PC-9 (cell line): ENCODE data around the gene INAVA. TPM values are rescaled to one million over a fixed set of nuclear protein-coding genes. Genes with fewer than 3 reads are reported as not detected.

Experiments
- Bru-seq: library from RNA; stranded (reverse); fragments of 400-500 nt; gene quantifications from one replicate; lab custom pipeline; 2021; lab: Mats Ljungman, UMichigan
- BruChase-seq, 2 experiments: library from RNA; stranded (reverse); fragments of 400-500 nt; gene quantifications; one replicate each; lab custom pipeline; 2021; lab: Mats Ljungman, UMichigan
- BruUV-seq: library from RNA; stranded (reverse); fragments of 400-500 nt; replicated peaks from 2 replicates; lab custom pipeline; 2021; lab: Mats Ljungman, UMichigan
- CTCF ChIA-PET: fragments of 300-600 bp; sonication (Branson Sonifier 250); formaldehyde crosslinking; loops from one replicate; lab custom pipeline; 2022; ENCODE audit warnings: antibody characterized with exemption; lab: Charles Lee
- POLR2A ChIA-PET: fragments of 300-600 bp; sonication (Branson Sonifier 250); formaldehyde crosslinking; loops from one replicate; lab custom pipeline; 2022; ENCODE audit warnings: antibody characterized with exemption; ENCODE audit not compliant: unreplicated experiment; lab: Charles Lee
- DNase-seq, 2 experiments: peaks; one replicate each; pipeline versions ENCODE4 v3.0.0 to v3.0.0-alpha.2; 2015 to 2022; ENCODE audit warnings: mixed read lengths in 1 of 2
- H2AFZ ChIP-seq: fragments of 200-600 bp; sonication (generic); 2 replicates; pipeline ENCODE4 v1.8.1; 2017; ENCODE audit warnings: antibody characterized with exemption
- H3F3A ChIP-seq: fragments of 200-600 bp; sonication (generic); 2 replicates; pipeline ENCODE4 v1.8.1; 2017; ENCODE audit warnings: antibody characterized with exemption, mild to moderate bottlenecking, low read depth; ENCODE audit not compliant: insufficient read depth
- H3K27ac ChIP-seq: fragments of 200-600 bp; sonication (generic); 2 replicates; pipeline ENCODE4 v1.6.1; 2016; ENCODE audit warnings: mixed run types
- H3K27me3 ChIP-seq: fragments of 200-600 bp; sonication (generic); 2 replicates; pipeline ENCODE4 v1.6.1; 2016; ENCODE audit warnings: low read depth, mixed run types; ENCODE audit not compliant: insufficient read depth
- H3K36me3 ChIP-seq: fragments of 200-600 bp; sonication (generic); 2 replicates; pipeline ENCODE4 v1.6.1; 2016; ENCODE audit warnings: low read depth, mixed run types
- H3K4me1 ChIP-seq: fragments of 200-600 bp; sonication (generic); replicated peaks from 2 replicates; pipeline ENCODE4 v1.6.1; 2016; ENCODE audit warnings: mixed run types; ENCODE audit not compliant: insufficient read depth
- H3K4me2 ChIP-seq: fragments of 200-600 bp; sonication (generic); 2 replicates; pipeline ENCODE4 v1.6.1; 2017; ENCODE audit warnings: mixed run types
- H3K4me3 ChIP-seq: fragments of 200-600 bp; sonication (generic); 2 replicates; pipeline ENCODE4 v1.6.1; 2016; ENCODE audit warnings: mixed run types
- H3K79me2 ChIP-seq: fragments of 200-600 bp; sonication (generic); 2 replicates; pipeline ENCODE4 v1.6.1; 2017; ENCODE audit warnings: low read depth, mixed run types
- H3K9me2 ChIP-seq: fragments of 200-600 bp; sonication (generic); 2 replicates; pipeline ENCODE4 v1.8.1; 2017; ENCODE audit warnings: mild to moderate bottlenecking; ENCODE audit not compliant: insufficient read depth
- H3K9me3 ChIP-seq: fragments of 200-600 bp; sonication (generic); 2 replicates; pipeline ENCODE4 v1.8.1; 2016; ENCODE audit warnings: low read depth; ENCODE audit not compliant: insufficient read depth
- H4K20me1 ChIP-seq: fragments of 200-600 bp; sonication (generic); 2 replicates; pipeline ENCODE4 v1.8.1; 2017; ENCODE audit not compliant: insufficient read depth
- EZH2 ChIP-seq: fragments of 200-600 bp; sonication (generic); IDR thresholded peaks from 2 replicates; pipeline ENCODE4 v1.8.0; 2017; ENCODE audit warnings: antibody characterized with exemption, low read depth
- intact Hi-C: fragments of 100-400 bp; cut with micrococcal nuclease; formaldehyde crosslinking; loops from one replicate; pipeline ENCODE4 v1.10.0; 2022; ENCODE audit not compliant: unreplicated experiment
- long read RNA-seq: library from polyadenylated mRNA; stranded (forward); transcript quantifications from one replicate; pipeline ENCODE4 v2.0.0, GENCODE V29; 2022
- total RNA-seq: library from RNA; stranded (reverse); gene quantifications from 2 replicates; pipeline ENCODE4 v1.2.3, GENCODE V29; 2021
- TF ChIP-seq, protein P1 (sequence below): fragments of 200-600 bp; sonication (generic); conservative IDR thresholded peaks from 2 replicates; pipeline ENCODE4 v1.6.1; 2017; ENCODE audit warnings: mixed run types, antibody characterized with exemption, mild to moderate bottlenecking, moderate library complexity

Gene INAVA, protein sequence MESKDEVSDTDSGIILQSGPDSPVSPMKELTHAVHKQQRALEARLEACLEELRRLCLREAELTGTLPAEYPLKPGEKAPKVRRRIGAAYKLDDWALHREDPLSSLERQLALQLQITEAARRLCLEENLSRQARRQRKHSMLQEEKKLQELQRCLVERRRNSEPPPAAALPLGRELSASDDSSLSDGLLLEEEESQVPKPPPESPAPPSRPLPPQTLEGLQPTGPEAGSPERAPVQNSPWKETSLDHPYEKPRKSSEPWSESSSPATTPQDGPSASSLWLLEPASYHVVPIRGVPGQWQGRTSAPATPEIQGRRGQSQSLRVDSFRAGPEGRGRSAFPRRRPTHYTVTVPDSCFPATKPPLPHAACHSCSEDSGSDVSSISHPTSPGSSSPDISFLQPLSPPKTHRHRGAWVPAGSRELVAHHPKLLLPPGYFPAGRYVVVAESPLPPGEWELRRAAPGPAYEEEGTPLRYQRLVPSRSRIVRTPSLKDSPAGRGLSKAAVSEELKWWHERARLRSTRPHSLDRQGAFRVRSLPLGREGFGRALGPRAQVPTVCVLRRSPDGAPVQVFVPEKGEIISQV
- total RNA-seq (49.8 and 64.8 TPM in 2 replicates), Bru-seq, nascent RNA (percentile 79 among the genes with signal in this experiment), BruChase-seq, experiment 1, labeled RNA remaining after a 2-hour chase (percentile 83 among the genes with signal in this experiment), BruChase-seq, experiment 2, labeled RNA remaining after a 6-hour chase (percentile 85 among the genes with signal in this experiment)
- long read RNA-seq, full-length matches to known transcripts, result 50 of 75 reads
- long read RNA-seq, partial matches to known transcripts, result 17 of 75 reads
- long read RNA-seq, other reads (novel, unspliced or antisense), result 8 of 75 reads

DNA sequence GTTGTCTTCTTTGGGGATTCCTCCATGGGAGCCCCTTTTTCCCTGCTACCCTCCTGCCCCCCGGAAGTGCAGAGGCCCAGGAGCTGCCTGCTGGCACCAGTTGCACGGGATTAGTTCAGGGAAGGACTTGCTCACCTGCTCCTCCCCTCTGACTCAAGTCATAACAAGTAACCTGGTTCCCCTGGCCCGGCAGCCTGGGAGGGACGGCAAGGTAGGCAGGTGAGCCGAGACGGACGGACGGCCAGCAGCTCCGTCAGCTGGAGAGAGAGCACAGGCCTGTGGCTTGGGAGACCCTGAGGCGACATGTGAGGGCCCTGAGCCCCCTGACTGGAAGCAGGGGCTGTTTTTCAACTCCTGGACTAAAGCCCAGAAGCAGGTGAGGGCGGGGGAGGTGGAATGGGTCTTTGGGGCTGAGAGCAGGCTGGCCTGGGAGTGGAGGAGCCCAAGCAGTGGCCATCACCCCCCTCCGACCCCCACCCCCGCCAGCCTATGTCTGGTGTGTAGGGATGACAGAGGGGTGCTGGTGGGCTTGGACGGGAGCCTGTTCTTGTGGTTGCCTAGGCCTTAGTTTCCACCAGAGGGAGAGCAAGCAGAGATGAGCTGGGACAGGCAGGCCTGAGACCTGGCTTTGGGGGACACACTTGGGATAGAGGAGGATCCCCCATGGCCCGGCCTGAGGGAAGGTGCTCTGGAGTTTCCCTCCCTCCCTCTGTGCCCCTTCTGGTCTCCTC is at the start of gene INAVA:
INAVA (plus strand) TSS at position 189 of the 731 bp plus-strand sequence. CDS start 3,501 bp downstream, outside the sequence.
- Histone ChIP-seq H3K79me2 (peaks cover 42% of the 10 kb centered on the region), H3K27ac (peak within 1 kb of the TSS; percentile 86), H3K9me2 (no peaks in the 10 kb centered on the region), H3K36me3 (peaks cover 18% of the 10 kb centered on the region; the same call in 1 of the 2 replicates), H3K4me1 (peaks cover 59% of the 10 kb centered on the region), H3K27me3 (no peaks in the 10 kb centered on the region), H4K20me1 (peaks cover 12% of the 10 kb centered on the region), H3K4me2 (peak within 1 kb of the TSS; percentile 99), H3K4me3 (peak within 1 kb of the TSS; percentile 74), H3K9me3 (no peaks in the 10 kb centered on the region), H2AFZ (peak within 1 kb of the TSS; percentile 73; the same call in 1 of the 2 replicates), H3F3A (peaks cover 38% of the 10 kb centered on the region)
- peak; percentile 79 to 81 for DNase-seq
- no peak for TF ChIP-seq EZH2
- TF ChIP-seq, protein P1, sequence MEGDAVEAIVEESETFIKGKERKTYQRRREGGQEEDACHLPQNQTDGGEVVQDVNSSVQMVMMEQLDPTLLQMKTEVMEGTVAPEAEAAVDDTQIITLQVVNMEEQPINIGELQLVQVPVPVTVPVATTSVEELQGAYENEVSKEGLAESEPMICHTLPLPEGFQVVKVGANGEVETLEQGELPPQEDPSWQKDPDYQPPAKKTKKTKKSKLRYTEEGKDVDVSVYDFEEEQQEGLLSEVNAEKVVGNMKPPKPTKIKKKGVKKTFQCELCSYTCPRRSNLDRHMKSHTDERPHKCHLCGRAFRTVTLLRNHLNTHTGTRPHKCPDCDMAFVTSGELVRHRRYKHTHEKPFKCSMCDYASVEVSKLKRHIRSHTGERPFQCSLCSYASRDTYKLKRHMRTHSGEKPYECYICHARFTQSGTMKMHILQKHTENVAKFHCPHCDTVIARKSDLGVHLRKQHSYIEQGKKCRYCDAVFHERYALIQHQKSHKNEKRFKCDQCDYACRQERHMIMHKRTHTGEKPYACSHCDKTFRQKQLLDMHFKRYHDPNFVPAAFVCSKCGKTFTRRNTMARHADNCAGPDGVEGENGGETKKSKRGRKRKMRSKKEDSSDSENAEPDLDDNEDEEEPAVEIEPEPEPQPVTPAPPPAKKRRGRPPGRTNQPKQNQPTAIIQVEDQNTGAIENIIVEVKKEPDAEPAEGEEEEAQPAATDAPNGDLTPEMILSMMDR, result peak; percentile 38; the same call in 1 of the 2 replicates
- CTCF ChIA-PET, result interaction anchor here (0.5 to 0.6 kb wide), 2 partner anchors 212 to 278 kb away, joined by 3 to 4 read pairs; no protein-coding TSS in a partner anchor
- intact Hi-C loops, result loop anchor here (2.0 kb wide), 1 partner anchor 274 kb away; the partner anchor contains the start of gene KIF14
- TSS peak; percentile 51 for BruUV-seq
- POLR2A ChIA-PET, result interaction anchor here (0.5 kb wide), 1 partner anchor 232 kb away, joined by 3 read pairs; no protein-coding TSS in a partner anchor

DNA sequence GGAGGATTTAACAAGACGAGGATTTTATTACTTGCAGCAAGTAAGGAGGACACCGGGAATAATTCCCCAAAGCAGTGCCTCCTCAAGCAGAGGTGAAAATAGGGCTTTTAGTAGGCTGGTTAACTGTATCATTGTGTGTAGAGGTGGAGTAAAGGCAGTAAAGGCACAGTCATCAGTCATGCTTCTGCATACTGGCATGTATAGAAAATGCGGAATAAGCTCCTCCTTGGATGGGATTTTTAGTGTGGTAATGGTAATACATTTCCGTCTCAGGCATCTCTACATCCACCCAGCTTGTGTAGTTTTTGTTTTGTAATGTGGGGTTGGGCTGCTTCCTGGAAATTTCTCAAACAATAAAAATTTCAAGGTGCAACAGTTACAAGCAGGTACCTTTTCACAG is 49.3 kb upstream of the INAVA start:
- Histone ChIP-seq H3K4me1 (no peaks in the 10 kb centered on the region), H2AFZ (no peak overlapping the region), H3K9me2 (0 out of 2 replicates have a peak, but pooled peaks cover 3% of the 10 kb centered on the region), H4K20me1 (no peaks in the 10 kb centered on the region), H3K36me3 (peaks cover 22% of the 10 kb centered on the region), H3K27ac (no peak overlapping the region), H3K4me3 (no peak overlapping the region), H3K79me2 (no peaks in the 10 kb centered on the region), H3F3A (no peaks in the 10 kb centered on the region), H3K4me2 (no peak overlapping the region), H3K9me3 (no peaks in the 10 kb centered on the region), H3K27me3 (no peaks in the 10 kb centered on the region)
- no peak for DNase-seq
- BruUV-seq, result no TSS peak
- ChIA-PET CTCF (no interaction called here), POLR2A (interaction anchor here (0.5 kb wide), 1 partner anchor 62 kb away, joined by 7 read pairs; no protein-coding TSS in a partner anchor)
- intact Hi-C loops, result no loop called here
- TF ChIP-seq EZH2, result no peak
- TF ChIP-seq, protein P1, result no peak
